VCaP (cell line): Measurements from ENCODE around the gene ADI1.
A peak's percentile ranks its signal among the peaks of the same experiment; 100 is the strongest.

ENCODE experiments used
- H3K27ac ChIP-seq: fragments of 450-650 bp; 2 replicates; pipeline ENCODE4 v1.5.1; 2017
- CTCF ChIP-seq: fragments of 450-650 bp; conservative IDR thresholded peaks from 2 replicates; pipeline ENCODE4 v1.5.1; 2017; ENCODE audit warnings: mild to moderate bottlenecking, moderate library complexity

The ADI1 gene

GRCh38 chr2:3462493-3463104, 56.7 kb downstream of the ADI1 start:
- peak; percentile 63 for TF ChIP-seq CTCF
- H3K27ac ChIP-seq, result no peak overlapping the region

GRCh38 chr2:3461801-3462492, 57.4 kb downstream of the ADI1 start:
- no peak overlapping the region for H3K27ac ChIP-seq
- peak; percentile 94 for TF ChIP-seq CTCF

DNA sequence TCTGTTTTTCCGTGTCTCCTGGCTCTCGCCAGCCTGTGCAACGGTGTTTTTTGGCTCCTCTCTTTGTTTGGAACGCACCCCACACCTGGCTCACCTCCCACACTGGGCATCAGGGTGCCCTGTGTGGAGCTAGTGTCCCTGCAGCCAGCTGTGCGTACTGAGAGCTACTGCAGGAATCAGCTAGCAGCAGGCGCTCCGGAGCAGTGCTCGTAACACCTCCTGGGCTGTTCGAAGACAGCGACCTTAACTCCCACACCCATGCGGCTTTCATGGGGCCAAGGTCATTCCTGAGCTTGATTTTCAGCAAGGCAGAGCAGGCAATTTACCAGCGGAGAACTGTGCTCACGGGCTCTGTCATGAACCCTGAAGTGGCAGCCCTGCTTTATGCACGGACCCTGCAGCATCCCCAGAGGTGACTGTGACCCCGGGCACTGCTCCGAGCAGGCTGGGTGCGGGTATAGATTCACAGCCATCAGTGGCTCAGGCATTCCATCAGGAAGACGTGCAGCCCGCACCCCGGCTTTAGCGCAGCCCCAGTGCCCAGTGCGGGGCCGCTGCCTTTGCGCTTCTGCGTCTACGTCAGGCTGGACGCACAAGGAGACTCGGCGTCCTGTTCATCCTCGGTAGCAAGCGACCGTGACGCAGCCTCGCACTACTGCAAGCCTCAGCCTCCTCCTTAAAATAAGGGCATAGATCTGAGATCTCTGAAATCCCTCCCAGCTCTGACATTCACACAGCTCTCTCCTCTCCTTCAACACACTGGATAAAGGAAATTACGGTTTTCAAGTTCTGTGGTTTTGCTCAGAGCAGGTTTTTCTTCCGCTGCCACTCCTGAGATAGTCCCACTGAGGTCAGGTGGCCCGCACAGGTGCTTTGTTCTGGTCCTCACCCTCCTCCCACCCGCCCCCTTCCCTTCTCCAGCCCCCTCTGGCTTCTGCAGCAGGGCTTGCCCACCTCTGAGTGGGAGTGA, 58.2 kb downstream of the ADI1 start:
- no peak overlapping the region for H3K27ac ChIP-seq
- no peak for TF ChIP-seq CTCF

DNA sequence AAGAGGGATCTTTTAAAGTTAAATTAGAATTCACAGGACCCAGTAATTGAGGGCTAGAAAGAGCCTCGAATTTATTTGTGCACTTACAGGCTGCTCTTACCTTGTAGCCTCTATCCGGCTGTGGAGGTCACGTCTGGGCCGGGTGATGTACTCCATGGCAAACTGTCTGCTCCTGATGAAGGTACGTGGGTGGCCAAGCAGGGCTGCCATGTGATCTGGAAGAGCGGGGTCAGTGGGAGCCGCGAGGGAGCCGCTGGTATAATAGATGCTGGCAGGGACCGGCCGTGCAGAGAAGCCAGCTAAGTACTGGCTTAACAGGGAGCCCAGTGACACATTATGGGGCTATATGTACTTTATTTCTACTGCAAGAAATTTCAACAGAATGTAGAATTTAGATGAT, 59.2 kb downstream of the ADI1 start:
- no peak overlapping the region for H3K27ac ChIP-seq
- no peak for TF ChIP-seq CTCF

- no peak overlapping the region for H3K27ac ChIP-seq
- TF ChIP-seq CTCF, result peak; percentile 27; the same call in 1 of the 2 replicates
Measured at GRCh38 chr2:3459185-3460015, 59.9 kb downstream of the ADI1 start.

DNA sequence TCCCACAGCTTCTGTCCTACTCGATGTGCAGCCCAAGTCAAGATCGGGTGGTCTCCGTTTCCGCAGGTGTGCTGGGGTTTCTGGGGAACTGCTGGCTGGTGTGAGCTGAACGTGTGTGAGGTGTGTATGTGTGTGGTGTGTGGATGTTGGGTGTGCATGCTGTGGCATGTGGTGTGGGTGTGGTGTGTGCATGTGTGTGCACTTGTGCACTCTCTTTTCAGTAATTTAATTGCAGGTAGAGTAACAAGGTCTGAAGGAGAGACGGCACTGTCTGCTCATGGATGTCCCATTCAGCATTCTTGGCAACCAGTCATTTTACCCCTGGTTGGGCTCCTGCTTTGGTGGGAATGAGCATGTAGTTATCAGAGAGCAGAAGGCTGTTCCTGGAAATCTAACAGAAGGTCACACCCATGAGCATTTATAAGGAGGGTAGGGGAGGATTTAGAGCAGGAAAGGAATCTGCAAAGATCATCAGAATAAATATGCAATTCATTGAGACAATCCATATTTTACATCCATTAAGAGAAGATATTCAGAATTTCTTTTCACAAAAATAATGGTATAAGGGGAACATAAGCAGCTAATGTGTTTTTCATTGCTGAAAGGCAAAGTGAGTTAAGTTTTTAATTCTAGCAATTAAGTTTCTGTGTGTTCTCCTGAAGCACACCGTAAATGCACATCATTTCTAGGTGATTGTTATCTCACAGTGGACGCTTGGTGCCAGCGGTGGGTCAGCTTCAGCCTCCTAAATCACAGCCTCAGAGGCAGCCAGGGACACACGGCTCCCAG, 60.7 kb downstream of the ADI1 start:
- TF ChIP-seq CTCF, result no peak
- H3K27ac ChIP-seq, result no peak overlapping the region
